Coronary artery (tissue), 2 donors: ENCODE results near the gene PCDHGC5.

Experiments
- DNase-seq: peaks from one replicate; pipeline ENCODE4 v3.0.0-alpha.2; 2017; ENCODE audit warnings: low spot score
- H3K27ac ChIP-seq, 2 donors: fragments of 200-600 bp; sonication (generic); one replicate each; pipeline ENCODE4 v1.5.1; 2016 to 2019
- H3K4me3 ChIP-seq: fragments of 200-600 bp; sonication (generic); 2 replicates; pipeline ENCODE4 v1.5.1; 2016; ENCODE audit warnings: mild to moderate bottlenecking, moderate library complexity
- CTCF ChIP-seq: fragments of 200-600 bp; sonication (generic); IDR thresholded peaks from one replicate; pipeline ENCODE4 v1.5.1; 2019; ENCODE audit warnings: antibody characterized with exemption

Gene PCDHGC5

DNA sequence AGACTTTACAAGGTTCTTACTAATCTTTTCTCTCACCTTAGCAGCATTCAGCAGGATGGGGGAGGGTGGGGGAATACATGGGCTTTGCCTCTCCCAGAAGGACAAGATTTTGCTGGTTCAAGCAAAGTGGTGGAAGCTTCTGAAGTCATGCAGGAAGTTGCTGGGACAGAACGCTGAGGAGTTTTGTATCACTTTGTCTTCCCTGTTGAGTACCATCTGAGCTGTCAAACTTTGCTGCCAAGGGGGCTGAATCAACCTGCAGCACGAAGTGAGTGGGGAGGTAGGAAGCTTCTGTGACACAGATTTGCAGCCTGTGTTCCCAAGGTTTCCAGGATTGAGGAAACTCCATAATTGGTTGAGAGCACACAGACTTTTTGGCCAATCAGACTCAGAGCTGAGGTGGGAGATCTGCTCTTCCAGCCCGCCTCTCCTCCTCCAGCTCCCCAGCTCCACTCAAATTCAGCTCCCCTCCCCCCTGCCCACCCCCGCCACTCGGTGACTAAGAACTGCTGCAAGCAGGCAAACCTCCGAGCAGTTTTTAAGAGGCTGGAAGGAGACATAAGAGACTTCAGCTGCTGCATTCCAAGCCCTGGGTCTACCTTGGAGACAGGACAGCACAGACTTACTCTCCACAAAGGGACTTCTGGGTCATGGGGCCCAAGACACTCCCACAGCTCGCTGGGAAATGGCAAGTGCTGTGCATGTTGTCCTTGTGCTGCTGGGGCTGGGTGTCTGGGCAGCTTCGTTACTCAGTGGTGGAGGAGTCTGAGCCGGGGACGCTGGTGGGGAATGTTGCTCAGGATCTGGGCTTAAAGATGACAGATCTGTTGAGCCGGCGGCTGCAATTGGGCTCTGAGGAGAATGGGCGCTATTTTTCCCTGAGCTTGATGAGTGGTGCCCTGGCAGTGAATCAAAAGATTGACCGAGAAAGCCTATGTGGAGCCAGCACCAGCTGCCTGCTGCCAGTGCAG is at the start of gene PCDHGC5:
Gene PCDHGC5, plus strand, starts transcription at position 491 of the 971 bp plus-strand sequence. Its CDS starts 160 bp downstream, at position 651.
- TF ChIP-seq CTCF = no peak
- Histone ChIP-seq H3K4me3 (no peak within 1 kb of the TSS), H3K27ac (peak within 1 kb of the TSS in 1 of 2 donors; percentile 43)
- DNase-seq = peak; percentile 56

- Histone ChIP-seq H3K27ac (no peak overlapping the region), H3K4me3 (no peak overlapping the region)
- no peak for TF ChIP-seq CTCF
- no peak for DNase-seq
Measured at GRCh38 chr5:141439411-141440141, 49.3 kb upstream of the PCDHGC5 start.

GRCh38 chr5:141440341-141440740 is 48.5 kb upstream of the PCDHGC5 start:
- DNase-seq = no peak
- Histone ChIP-seq H3K4me3 (no peak overlapping the region), H3K27ac (no peak overlapping the region)
- TF ChIP-seq CTCF = no peak

GRCh38 chr5:141441571-141442170 is 47.2 kb upstream of the PCDHGC5 start:
- no peak for DNase-seq
- no peak overlapping the region for H3K27ac ChIP-seq
- no peak overlapping the region for H3K4me3 ChIP-seq
- TF ChIP-seq CTCF = no peak

GRCh38 chr5:141465351-141465750 is 23.5 kb upstream of the PCDHGC5 start:
- no peak overlapping the region for H3K4me3 ChIP-seq
- no peak for TF ChIP-seq CTCF
- no peak overlapping the region for H3K27ac ChIP-seq
- DNase-seq = no peak

GRCh38 chr5:141475625-141476131 is 13.2 kb upstream of the PCDHGC5 start, which contains the start of gene PCDHGC3:
Gene PCDHGC3 (plus strand): TSS chr5:141475966. CDS start chr5:141476117, 151 bp downstream.
- H3K4me3 ChIP-seq = peak within 1 kb of the TSS; percentile 88
- no peak for TF ChIP-seq CTCF
- H3K27ac ChIP-seq = peak within 1 kb of the TSS; percentile 76 to 96
- DNase-seq = peak; percentile 95
